C4-2B (cell line): ENCODE data around the gene SH3GL1.

Source experiments
- ZFX ChIP-seq: fragments of 450-650 bp; IDR thresholded peaks from 2 replicates; pipeline ENCODE4 v1.6.1; 2017
- TF ChIP-seq, protein P1 (sequence below): fragments of 450-650 bp; conservative IDR thresholded peaks from 2 replicates; pipeline ENCODE4 v1.5.1; 2017; ENCODE audit warnings: mild to moderate bottlenecking

DNA sequence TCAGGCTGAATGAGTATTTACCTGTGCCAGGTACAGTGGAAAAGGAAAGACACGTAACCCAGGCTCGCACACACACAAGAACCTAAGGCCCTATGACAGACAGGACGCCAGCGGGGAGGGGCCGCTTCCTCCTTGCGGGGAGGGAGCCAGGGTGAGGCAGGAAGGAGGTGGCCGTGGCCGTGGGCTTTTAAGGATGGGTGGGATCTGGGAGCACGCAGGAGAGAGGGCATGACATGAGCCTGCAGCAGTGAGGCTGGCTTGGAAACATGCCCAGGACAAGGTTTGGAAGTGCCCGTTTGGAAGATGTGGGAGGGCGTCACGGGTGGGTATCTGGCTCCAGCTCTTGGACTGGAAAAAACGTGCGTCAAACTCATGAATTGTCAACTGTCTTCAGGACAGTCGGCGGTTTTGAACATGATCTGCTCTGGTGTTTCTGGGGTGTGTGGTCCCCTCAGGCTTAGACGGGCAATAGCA is 20.1 kb downstream of the SH3GL1 start:
- TF ChIP-seq, protein P1, sequence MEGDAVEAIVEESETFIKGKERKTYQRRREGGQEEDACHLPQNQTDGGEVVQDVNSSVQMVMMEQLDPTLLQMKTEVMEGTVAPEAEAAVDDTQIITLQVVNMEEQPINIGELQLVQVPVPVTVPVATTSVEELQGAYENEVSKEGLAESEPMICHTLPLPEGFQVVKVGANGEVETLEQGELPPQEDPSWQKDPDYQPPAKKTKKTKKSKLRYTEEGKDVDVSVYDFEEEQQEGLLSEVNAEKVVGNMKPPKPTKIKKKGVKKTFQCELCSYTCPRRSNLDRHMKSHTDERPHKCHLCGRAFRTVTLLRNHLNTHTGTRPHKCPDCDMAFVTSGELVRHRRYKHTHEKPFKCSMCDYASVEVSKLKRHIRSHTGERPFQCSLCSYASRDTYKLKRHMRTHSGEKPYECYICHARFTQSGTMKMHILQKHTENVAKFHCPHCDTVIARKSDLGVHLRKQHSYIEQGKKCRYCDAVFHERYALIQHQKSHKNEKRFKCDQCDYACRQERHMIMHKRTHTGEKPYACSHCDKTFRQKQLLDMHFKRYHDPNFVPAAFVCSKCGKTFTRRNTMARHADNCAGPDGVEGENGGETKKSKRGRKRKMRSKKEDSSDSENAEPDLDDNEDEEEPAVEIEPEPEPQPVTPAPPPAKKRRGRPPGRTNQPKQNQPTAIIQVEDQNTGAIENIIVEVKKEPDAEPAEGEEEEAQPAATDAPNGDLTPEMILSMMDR = no peak
- no peak for TF ChIP-seq ZFX
